MM.1S (cell line): Measurements from ENCODE around the gene BBX.

Experiments
- EZH2 ChIP-seq: fragments of 300-600 bp; sonication (generic); optimal IDR thresholded peaks from 2 replicates; pipeline ENCODE3; 2017; ENCODE audit warnings: low read depth, mild to moderate bottlenecking, antibody characterized with exemption, low read length, mixed read lengths
- EZH2phosphoT487 ChIP-seq: fragments of 300-600 bp; sonication (generic); IDR thresholded peaks from 2 replicates; pipeline ENCODE4 v1.6.1; 2018; ENCODE audit warnings: antibody characterized with exemption, low read length
- TF ChIP-seq, protein P1 (sequence below): fragments of 300-600 bp; sonication (generic); IDR thresholded peaks from 2 replicates; pipeline ENCODE4 v1.5.1; 2016; ENCODE audit warnings: antibody characterized with exemption, low read length, mixed read lengths

DNA sequence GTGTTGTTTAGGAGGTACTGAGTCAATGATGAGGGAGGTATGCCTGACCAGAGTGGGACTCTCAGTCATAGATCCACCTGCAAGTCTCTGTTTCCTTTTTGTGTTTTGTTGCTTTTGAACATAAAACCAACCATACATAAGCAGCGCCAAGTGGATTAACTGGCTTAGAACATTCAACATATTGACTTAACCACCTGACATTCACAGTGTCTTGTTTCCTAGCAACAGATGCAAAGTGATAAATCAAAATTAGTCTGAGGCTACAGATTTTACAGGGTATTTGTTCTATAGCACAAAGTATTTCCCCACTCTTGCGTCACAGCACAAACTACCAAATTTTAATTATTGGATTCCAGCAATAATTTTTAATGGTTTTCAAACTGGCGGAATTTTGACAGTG lies 283.8 kb downstream of the BBX start:
- TF ChIP-seq, protein P1, sequence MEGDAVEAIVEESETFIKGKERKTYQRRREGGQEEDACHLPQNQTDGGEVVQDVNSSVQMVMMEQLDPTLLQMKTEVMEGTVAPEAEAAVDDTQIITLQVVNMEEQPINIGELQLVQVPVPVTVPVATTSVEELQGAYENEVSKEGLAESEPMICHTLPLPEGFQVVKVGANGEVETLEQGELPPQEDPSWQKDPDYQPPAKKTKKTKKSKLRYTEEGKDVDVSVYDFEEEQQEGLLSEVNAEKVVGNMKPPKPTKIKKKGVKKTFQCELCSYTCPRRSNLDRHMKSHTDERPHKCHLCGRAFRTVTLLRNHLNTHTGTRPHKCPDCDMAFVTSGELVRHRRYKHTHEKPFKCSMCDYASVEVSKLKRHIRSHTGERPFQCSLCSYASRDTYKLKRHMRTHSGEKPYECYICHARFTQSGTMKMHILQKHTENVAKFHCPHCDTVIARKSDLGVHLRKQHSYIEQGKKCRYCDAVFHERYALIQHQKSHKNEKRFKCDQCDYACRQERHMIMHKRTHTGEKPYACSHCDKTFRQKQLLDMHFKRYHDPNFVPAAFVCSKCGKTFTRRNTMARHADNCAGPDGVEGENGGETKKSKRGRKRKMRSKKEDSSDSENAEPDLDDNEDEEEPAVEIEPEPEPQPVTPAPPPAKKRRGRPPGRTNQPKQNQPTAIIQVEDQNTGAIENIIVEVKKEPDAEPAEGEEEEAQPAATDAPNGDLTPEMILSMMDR, result no peak
- TF ChIP-seq EZH2 (no peak), EZH2phosphoT487 (no peak)
